Measurements from ENCODE around the gene ADGRB2. TPM values are rescaled to one million over a fixed set of nuclear protein-coding genes. Genes with fewer than 3 reads are reported as not detected.

Gene ADGRB2
- total RNA-seq, result 1.6 and 2.6 TPM in 2 replicates

- no peak for DNase-seq (ENCODE audit: extremely low read depth, low read depth, low spot score)
Observed at GRCh38 chr1:31764312-31765040, at the start of gene ADGRB2. ADGRB2 (minus strand) TSS chr1:31764340; CDS start chr1:31757221, 7,119 bp downstream.

GRCh38 chr1:31812158-31812829 lies 48.2 kb upstream of the ADGRB2 start:
- no peak for DNase-seq (ENCODE audit: extremely low read depth, low read depth, low spot score)

- no peak for DNase-seq (ENCODE audit: extremely low read depth, low read depth, low spot score)
Observed at GRCh38 chr1:31811605-31812004, 47.5 kb upstream of the ADGRB2 start.

GRCh38 chr1:31809698-31810097 lies 45.6 kb upstream of the ADGRB2 start:
- DNase-seq (ENCODE audit: extremely low read depth, low read depth, low spot score), result no peak

- DNase-seq (ENCODE audit: extremely low read depth, low read depth, low spot score), result no peak
Observed at GRCh38 chr1:31807273-31808048, 43.3 kb upstream of the ADGRB2 start.

- no peak for DNase-seq (ENCODE audit: extremely low read depth, low read depth, low spot score)
Observed at GRCh38 chr1:31805318-31805717, 41.2 kb upstream of the ADGRB2 start.

- DNase-seq (ENCODE audit: extremely low read depth, low read depth, low spot score), result no peak
Observed at GRCh38 chr1:31804098-31804497, 40.0 kb upstream of the ADGRB2 start.

GRCh38 chr1:31803610-31804009 lies 39.5 kb upstream of the ADGRB2 start:
- DNase-seq (ENCODE audit: extremely low read depth, low read depth, low spot score), result no peak

- no peak for DNase-seq (ENCODE audit: extremely low read depth, low read depth, low spot score)
Observed at GRCh38 chr1:31802190-31803150, 38.3 kb upstream of the ADGRB2 start.

GRCh38 chr1:31801458-31801857 lies 37.3 kb upstream of the ADGRB2 start:
- no peak for DNase-seq (ENCODE audit: extremely low read depth, low read depth, low spot score)

- no peak for DNase-seq (ENCODE audit: extremely low read depth, low read depth, low spot score)
Observed at GRCh38 chr1:31800674-31800967, 36.5 kb upstream of the ADGRB2 start.

GRCh38 chr1:31799895-31800673 lies 35.9 kb upstream of the ADGRB2 start:
- DNase-seq (ENCODE audit: extremely low read depth, low read depth, low spot score), result no peak

GRCh38 chr1:31799196-31799894 lies 35.2 kb upstream of the ADGRB2 start:
- DNase-seq (ENCODE audit: extremely low read depth, low read depth, low spot score), result no peak

GRCh38 chr1:31798433-31799195 lies 34.5 kb upstream of the ADGRB2 start:
- no peak for DNase-seq (ENCODE audit: extremely low read depth, low read depth, low spot score)

GRCh38 chr1:31798086-31798432 lies 33.9 kb upstream of the ADGRB2 start:
- DNase-seq (ENCODE audit: extremely low read depth, low read depth, low spot score), result no peak

GRCh38 chr1:31797216-31797615 lies 33.1 kb upstream of the ADGRB2 start:
- no peak for DNase-seq (ENCODE audit: extremely low read depth, low read depth, low spot score)

- DNase-seq (ENCODE audit: extremely low read depth, low read depth, low spot score), result no peak
Observed at GRCh38 chr1:31796707-31797106, 32.6 kb upstream of the ADGRB2 start.

- no peak for DNase-seq (ENCODE audit: extremely low read depth, low read depth, low spot score)
Observed at GRCh38 chr1:31795801-31796621, 31.9 kb upstream of the ADGRB2 start.

Measured in glomerular endothelial cell (primary cell).